HG03066 (cell line): ENCODE measurements around the gene LRRC56.
A peak's percentile ranks its signal among the peaks of the same experiment; 100 is the strongest.

Experiments used
- ATAC-seq: cut with Tn5 transposase; IDR thresholded peaks from one replicate; pipeline ENCODE4 v1.9.1; 2021; ENCODE audit warnings: low read depth; ENCODE audit not compliant: unreplicated experiment

The LRRC56 gene, protein sequence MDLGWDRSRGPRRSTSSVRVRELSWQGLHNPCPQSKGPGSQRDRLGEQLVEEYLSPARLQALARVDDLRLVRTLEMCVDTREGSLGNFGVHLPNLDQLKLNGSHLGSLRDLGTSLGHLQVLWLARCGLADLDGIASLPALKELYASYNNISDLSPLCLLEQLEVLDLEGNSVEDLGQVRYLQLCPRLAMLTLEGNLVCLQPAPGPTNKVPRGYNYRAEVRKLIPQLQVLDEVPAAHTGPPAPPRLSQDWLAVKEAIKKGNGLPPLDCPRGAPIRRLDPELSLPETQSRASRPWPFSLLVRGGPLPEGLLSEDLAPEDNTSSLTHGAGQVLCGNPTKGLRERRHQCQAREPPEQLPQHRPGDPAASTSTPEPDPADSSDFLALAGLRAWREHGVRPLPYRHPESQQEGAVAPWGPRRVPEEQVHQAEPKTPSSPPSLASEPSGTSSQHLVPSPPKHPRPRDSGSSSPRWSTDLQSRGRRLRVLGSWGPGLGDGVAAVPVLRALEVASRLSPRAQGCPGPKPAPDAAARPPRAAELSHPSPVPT

DNA sequence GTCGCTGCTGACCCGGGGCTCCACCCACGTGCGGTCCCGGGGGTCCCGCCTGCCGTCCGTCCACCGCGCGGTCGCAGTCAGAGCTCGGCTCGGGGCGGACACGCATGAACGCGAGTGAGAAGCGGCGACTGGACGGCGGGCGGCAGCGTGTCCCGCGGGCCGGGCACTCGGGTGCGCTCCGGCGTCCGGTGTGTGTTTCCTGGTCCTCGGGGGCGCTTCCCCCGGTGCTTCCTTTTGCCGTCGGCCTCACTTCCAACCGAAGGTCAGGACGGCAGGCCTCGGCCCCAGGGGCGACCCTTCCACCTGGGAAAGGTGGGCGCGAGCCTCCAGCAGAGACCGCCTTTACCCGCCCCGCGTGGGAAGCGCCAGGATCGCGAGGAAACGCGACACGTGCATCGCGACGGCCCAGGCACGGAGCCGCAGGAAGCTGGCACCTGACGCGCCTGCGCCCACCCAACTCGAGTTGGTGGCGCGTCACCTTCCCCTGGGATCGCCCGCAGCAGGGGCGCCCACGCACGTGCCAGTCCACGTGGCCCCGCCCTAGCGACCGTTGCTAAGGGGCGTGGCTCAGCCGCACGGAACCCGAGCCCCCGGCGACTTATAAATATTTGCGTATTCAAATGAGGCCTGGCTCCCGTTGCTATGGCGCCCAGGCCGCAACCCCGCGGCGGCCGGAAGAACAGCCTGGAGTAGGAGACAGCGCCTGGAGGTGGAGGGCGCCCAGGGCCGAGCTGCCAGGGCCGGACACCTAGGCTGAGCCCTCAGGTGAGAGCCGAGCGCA, at the start of gene LRRC56:
Gene LRRC56, plus strand, starts transcription at position 687 of the 781 bp plus-strand sequence. CDS start 3,158 bp downstream, outside the sequence.
- peak; percentile 64 for ATAC-seq

DNA sequence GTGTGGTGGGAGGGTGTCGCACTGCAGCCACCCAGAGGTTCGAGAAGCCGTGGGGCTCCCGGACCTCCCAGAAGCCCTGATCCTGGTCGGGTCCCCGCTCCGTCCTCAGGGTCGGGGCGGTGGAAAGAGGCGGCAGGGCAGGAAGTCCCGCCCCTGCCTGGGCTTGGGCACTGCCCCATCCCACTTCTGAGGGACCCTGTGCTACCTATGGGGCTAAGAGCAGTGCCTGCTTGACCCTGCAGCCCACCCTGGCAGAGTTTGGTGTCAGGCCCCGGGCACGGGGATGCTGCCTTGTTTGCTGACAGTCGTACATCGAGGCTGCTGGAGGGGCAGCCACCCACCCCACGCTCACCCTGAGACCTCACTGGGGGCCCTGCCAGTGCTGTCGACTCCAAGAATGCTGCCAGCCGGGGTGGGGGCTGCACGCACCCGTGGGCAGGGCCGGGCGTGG, 49.7 kb upstream of the LRRC56 start:
- ATAC-seq, result no peak

DNA sequence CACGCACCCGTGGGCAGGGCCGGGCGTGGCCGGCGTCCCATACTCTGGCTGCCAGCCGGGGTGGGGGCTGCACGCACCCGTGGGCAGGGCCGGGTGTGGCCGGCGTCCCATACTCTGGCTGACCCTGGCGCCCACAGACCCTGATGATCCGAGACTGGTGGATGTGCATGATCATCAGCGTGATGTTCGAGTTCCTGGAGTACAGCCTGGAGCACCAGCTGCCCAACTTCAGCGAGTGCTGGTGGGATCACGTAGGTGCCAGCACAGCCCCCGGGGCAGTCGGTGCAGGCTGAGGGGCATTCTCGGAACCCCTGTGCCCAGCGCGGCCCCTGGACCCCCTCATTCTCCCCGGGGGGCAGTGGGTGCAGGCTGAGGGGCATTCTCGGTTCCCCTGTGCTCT, 49.3 kb upstream of the LRRC56 start:
- ATAC-seq, result no peak

DNA sequence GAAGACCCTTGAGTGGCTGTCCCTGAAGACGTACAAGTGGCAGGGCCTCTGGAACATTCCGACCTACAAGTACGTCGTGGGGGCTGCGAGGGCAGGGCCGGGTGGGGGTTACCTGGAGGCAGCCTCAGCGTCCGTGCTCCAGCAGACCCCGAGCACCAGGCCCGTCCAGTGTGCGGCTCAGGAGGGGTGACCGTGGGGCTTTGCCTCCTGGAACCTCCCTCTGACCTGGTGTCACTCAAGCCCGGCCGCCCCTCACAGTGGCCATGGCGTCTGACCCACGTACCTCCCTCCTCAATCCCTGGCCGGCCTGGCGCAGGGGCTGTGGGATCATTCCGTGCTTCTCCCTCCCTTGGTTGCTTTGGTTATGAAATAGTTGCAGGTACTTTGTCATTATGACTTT, 48.7 kb upstream of the LRRC56 start:
- ATAC-seq, result no peak

DNA sequence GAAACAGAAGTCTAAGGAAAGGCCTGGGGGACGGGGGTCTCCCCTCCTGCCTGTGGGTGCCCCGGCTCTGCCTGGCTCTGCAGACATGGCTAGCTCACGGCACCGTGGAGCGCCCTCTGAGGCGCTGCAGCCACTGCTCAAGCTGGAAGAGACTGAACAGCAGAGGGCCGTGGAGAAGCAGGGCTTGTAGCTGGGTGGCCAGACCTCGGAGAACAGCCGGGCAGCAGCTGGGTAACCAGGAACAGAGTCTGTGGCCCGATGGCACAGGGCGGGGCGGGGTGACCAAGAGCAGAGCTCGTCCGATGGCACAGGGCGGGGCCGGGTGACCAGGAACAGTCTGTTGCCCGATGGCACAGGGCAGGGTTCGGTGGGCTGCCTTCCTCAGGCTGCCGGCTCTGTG, 48.3 kb upstream of the LRRC56 start:
- no peak for ATAC-seq

DNA sequence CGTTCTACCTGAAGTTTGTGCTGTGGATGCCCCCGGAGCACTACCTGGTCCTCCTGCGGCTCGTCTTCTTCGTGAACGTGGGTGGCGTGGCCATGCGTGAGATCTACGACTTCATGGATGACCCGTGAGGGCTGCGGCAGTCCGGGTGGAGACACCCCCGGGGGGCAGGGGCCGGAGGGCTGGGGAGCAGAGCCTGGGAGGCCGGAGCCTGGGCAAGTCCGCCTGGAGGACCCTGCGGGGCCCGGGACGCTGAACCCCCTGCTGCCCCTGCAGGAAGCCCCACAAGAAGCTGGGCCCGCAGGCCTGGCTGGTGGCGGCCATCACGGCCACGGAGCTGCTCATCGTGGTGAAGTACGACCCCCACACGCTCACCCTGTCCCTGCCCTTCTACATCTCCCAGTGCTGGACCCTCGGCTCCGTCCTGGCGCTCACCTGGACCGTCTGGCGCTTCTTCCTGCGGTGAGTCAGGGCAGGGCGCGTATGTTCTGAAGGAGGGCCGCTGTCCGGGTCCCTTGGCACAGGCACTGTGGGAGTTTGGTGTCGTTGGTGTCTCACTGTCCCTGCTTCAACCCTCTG, 47.6 kb upstream of the LRRC56 start:
- no peak for ATAC-seq

DNA sequence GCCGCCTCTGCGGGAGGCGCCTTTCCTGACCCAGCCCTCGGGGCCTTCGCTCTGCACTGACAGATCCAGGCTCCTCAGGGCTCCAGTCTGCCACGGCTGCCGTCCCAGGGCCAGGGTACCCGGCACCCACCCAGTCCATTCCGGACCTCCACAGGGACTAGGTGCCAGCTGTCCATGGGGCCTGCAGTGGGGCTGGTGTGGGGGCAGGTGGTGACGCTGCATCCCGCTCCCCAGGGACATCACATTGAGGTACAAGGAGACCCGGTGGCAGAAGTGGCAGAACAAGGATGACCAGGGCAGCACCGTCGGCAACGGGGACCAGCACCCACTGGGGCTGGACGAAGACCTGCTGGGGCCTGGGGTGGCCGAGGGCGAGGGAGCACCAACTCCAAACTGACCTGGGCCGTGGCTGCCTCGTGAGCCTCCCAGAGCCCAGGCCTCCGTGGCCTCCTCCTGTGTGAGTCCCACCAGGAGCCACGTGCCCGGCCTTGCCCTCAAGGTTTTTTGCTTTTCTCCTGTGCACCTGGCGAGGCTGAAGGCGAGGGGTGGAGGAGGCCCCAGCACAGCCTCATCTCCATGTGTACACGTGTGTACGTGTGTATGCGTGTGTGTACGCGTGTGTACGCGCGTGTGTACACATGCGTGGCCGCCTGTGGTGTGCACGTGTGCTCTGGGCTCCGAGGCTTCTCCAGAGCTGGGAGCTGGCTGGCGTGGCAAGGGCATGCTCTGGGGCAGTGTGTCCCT, 47.0 kb upstream of the LRRC56 start:
- no peak for ATAC-seq

DNA sequence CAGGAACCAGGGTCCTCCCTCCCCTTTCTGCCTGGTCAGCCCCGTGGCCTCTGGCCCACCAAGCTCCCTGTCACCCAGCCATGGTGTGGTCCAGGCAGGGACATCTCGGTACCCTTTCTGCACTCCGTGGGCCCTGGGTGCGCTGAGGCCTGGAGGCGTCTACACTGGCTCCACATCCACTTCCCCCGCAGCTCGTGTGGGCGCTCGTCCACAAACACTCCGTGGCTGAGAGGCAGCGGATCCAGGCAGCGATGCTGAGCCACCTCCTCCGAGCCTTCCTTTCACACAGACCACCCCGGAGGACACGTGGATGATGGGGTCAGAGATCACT, 46.4 kb upstream of the LRRC56 start:
- ATAC-seq, result no peak

DNA sequence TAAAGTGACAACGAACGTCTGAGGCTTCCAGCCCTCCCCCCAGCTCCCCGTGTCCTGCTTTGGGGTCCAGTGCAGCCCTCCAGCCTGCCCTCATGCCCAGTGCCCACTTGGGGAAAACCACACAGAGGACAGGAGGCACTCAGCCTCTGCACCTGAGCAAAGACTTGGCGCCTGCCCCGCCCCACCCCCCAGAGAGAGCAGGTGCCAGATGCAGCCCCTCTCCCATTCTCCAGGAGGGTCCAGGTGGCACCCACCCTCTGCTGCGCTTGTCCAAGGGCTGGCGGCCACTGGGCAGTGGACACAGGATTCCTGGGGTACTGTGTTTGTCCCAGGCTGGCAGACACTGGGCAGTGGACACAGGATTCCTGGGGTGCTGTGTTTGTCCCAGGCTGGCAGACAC, 46.0 kb upstream of the LRRC56 start:
- ATAC-seq, result no peak

DNA sequence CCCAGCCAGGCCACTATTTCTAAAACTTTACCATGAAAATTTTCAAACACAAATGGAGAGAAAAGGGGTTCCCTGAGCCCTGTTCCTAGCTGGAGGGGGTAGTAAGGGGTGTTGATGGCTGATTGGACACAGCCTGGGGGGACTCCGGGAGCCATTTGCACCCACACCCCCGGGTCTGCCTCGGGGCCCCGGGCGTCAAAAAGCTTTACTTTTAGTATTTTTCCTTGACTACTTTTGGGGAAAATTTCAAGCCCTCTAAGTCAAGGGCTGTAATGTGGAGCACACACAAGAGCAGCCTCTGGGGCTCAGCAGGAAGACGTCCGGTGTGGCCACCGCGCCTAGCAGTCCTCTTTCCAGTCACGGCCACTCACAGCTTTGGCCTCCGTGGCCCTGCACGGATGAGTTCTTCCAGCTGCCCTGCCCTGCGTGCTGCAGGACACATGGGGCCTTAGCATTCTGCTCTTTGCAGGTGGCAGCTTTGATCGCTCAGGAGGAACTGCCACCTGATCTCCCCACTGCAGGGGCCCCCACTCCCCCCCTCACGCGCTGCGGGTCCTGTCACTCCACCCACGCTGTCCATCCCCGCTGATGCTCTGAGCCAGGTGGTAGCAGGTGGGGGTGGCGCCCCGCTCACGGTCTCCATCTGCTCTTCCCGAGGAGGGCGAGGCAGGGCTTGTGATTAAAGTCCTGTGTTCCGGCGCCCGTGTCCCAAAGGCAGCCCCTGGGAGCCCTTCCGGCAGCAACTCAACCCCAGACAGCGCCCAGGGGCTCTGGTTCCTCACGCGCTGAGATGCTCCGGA, 44.7 kb upstream of the LRRC56 start:
- ATAC-seq, result no peak

DNA sequence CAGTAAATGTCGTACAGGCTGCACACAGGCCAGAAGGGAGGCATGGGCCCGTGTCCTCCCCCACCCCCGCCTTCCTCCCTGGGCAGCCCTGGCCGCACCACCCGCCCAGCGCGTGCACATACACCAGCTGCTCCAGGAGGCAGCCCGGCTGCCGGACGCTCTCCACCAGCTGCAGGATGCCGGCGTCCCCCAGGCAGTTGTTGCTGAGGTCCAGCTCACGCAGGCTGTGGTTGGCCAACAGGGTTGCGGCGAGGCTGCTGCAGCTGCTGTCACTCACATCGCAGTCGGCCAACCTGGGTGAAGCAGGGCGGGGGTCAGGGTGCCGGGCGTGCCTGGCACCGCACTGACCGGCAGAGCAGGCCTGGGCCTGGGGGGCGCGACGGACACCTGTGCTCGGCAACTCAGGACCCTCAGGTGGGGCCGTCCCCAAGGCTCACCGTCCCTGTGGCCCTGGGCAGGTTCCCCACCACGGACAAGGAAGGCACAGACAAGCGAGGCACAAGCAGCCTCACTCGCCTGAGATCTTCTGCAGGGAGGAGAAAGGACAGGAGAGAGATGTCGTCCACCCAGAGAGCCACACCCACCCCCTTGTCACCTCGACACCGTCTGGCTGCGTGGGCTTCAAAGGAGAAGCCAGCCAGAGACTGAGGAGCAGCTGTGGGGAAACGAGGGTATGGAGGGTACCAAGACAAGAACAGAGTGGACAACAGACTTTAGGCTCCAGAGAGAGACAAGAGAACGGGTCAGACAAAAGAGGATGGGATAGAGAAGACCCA, 42.4 kb upstream of the LRRC56 start:
- ATAC-seq, result no peak

DNA sequence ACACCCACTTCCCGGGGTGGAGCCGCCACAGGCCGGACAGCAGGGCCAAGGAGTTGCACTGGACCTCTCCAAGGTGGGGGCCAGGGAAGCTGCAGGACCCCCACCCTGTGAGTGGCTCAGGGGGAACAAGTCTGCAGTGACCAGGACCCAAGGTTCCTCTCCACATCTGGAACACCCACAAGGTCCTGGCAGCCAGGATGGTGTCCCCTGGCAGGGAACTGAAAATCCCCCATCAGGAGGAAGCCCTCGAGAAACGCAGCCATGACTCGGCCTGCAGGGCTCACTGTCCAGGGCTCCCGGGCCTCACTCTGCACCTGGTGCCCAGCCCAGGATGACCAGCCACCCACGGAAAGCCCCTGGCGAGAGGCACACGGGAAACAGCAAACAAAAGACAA, 41.8 kb upstream of the LRRC56 start:
- ATAC-seq, result no peak

DNA sequence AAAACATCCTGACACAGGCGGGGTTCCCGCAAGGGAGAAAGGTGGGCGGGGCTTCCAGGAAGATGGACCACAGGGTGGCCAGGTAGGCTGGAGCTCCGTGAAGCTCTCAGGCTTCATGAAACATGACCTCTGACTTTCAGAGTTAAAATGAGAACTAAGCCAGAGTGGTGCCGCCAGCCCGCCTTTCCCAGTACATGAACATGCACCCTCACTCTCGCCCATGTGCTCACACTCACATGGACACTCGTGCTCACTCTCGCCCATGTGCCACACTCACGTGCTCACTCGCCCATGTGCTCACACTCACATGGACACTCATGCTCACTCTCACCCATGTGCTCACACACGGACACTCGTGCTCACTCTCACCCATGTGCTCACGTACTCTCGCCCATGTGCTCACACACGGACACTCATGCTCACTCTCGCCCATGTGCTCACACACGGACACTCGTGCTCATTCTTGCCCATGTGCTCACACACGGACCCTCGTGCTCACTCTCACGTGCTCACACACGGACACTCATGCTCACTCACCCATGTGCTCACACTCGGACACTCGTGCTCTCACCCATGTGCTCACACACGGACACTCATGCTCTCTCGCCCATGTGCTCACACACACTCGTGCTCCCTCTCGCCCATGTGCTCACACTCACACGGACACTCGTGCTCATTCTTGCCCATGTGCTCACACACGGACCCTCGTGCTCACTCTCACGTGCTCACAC, 40.3 kb upstream of the LRRC56 start:
- no peak for ATAC-seq

DNA sequence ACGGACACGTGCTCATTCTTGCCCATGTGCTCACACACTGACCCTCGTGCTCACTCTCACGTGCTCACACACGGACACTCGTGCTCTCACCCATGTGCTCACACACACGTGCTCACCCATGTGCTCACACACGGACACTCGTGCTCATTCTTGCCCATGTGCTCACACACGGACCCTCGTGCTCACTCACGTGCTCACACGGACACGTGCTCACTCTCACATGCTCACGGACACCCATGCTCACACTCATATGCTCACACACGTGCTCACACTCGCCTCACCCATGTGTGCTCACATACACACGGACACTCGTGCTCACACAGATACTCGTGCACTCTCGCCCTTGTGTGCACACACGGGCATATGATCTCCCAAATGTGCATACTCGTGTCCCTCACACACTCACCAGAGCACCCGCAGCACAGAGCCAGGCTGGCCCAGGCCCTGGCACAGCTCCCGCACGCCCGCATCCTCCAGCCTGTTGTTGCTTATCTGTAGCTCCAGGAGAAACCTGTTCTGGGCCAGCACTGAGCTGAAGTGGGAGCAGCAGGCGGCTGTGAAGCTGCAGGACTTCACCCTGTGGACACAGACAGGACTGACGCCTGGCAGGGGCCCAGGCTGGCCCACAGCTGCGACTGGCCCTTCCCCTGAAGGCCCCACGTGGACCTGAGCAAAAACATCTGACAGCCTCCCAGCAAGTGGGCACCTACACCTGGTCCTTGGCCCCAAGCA, 39.6 kb upstream of the LRRC56 start:
- no peak for ATAC-seq

DNA sequence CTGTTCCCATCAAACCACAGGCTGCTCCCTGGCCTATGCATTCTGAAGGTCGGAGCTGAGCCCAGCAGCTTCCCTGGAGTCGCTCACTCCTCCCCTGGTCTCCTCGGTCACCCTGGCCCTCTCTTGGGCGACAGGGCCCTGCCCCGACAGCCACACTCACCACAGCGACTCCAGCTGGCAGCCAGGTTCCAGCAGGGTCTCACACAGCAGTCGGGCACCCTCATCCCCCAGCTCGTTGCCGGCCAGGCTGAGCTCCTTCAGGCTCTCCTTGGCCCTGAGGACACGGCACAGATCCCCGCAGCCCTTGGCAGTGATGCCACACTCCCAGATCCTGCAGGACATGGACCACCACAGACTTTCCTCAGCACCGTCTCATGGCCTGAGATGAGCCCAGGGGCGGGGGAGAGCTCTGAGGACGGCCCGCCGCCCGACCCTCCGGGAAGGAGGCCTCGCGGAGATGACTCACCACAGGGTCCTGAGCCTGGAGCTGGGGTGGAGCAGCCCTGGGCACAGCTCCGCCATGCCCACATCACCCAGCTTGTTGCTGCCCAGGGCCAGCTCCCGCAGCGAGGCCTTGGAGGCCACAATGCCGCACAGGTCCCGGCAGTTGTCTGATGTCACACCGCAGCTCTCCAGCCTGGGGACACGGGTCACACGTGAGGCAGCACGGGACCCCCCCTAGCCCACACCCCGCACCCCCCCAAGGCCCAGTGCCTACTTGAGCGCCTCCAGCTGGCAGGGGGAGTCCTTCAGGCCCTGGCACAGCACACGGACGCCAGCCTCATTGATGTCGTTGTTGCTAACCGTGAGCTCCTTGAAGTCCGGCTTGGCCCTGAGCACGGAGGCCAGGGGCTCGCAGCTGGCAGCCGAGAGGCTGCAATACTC, 38.8 kb upstream of the LRRC56 start:
- ATAC-seq, result no peak

DNA sequence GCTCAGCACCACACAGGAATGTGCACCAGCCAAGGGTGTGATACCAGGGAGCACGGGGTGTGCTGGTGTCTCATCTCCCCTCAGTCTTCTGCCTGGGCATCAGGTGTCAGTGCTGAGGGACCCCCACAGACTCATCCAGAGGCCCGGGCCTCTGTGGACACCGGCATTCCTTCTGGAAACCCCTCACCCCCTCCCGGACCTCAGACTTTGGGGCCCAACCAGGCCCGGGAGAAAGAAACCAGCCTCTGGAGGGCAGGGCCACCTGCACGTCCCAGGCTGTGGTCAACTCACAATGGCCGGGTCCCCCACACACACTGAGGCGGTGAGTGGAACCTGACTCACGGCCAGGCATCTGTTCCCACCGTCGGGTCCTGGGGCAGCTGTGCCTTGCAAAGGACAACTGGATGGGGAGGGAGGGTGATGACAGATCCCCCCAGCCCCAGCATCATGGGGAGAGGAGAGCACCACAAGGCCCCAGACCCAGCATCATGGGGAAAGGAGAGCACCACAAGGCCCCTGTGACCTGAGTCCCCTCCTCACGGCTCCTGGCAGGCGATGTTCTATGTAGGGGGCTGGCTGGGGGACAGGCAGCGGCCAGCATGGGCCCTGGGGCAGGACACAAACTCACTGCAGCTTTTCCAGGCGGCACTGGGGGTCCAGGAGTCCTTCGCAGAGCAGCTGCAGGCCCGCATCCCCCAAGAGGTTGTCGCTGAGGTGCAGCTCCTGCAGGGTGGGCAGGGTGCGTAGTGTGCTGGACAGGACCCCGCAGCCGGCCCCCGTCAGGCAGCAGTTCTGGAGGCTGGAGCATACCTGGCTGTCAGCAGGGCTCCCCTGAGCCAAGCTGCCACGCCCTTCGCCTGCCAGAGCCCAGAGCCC, 37.9 kb upstream of the LRRC56 start:
- no peak for ATAC-seq
